Endothelial cell of hepatic sinusoid (primary cell): ENCODE results near the gene HOXD12.

Source experiments
- in situ Hi-C: cut with HindIII; loops from 2 replicates; pipeline ENCODE4 v1.10.0; 2017; ENCODE audit warnings: low sequenced_read_pairs

Gene HOXD12

GRCh38 chr2:176128172-176128981 is 28.8 kb downstream of the HOXD12 start:
- in situ Hi-C loops: no loop called here

DNA sequence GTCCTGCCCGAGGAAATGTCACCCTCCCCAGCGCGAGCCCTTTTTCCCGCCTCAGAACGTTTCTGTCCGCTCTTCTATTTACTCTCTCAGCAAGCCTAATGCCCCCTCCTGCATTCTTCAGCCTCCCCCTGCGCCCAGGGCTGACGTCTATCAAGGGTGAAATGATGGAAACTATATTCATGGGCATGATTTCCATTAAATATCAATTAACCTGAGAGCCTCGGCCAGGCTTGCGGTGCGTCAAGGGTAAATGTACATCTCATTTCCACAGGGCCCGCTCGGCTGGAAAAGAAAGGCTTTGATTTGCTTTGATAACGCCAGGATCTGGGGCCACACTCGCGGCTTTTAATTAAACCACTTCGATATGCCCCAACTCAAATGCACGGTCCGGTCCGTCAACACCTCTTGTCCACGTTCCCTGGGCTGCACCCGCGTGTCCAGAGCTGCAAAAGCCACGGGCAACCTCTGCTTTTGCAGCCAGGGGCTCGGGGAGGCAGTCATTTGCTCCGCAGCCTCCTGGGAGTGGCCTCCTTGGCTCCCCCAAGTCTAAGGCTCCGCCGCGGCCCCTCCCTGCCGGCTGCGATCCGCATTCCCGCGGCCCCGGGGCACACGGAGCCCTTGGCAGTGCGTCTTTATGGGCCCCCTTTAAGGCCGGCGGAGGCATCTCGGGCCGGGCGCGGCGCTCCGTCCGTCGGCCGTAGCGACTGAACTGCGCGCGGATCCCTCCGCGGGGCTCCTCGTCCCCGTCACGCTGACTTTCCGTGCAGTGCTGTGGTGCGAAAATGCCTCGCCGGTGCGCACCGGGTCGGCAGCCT is 29.6 kb downstream of the HOXD12 start, which contains the start of gene HOXD8:
Gene HOXD8 (plus strand): TSS at position 724 of the 815 bp plus-strand sequence. CDS start 662 bp downstream, outside the sequence.
- in situ Hi-C loops: no loop called here

DNA sequence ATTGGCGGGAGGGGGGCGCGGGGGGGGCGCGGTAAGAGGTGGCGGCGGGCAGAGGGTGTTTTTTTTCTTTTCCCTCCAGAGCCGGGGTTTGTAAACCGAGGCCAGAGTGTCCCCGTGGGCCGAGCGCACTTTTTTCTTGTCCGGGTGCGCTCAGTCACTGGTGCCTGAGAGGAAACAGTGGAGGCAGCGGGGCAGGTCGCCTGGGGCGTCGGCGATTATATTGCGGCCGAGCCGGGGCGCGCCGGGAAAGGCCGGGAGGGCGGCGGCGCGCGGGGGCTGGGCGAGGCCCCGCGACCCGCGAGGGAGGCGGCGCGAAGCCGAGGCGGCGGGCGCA is 30.2 kb downstream of the HOXD12 start:
- in situ Hi-C loops: no loop called here

- in situ Hi-C loops: no loop called here
Measured at GRCh38 chr2:176130147-176130956, 30.8 kb downstream of the HOXD12 start.

DNA sequence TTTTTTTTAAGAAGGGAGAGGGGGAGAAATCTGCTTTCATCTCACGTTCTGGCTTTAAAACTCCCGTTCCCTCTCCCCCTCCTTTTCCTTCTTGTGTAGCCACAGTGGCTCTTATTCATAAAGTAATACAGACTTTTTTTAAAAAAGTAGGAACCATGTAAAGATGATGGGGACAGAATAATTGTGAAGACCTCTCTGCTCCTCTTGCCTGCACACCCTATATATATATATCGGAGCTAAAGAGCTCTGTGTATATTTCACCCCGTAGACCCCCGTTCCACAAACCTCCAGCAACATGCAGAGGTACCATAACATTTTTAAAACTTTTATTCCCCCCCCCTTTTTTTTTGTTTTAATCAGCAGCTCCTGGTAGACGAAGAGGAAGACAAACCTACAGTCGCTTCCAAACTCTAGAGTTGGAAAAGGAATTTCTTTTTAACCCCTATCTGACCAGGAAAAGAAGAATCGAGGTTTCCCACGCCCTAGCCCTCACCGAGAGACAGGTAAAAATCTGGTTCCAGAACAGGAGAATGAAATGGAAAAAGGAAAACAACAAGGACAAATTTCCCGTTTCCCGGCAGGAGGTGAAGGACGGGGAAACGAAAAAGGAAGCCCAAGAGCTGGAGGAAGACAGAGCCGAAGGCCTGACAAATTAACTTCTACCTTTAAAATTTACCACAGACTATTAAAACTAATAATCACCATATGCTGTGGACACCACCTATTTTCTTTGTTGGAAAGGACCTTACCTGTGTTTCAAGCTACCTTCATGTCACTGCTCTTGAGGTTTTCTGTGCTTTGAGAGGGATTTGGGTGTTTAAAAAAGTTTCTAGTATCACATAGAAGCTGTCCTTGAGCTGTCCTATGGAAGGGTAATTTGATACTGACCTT is 31.6 kb downstream of the HOXD12 start:
- in situ Hi-C loops: no loop called here

DNA sequence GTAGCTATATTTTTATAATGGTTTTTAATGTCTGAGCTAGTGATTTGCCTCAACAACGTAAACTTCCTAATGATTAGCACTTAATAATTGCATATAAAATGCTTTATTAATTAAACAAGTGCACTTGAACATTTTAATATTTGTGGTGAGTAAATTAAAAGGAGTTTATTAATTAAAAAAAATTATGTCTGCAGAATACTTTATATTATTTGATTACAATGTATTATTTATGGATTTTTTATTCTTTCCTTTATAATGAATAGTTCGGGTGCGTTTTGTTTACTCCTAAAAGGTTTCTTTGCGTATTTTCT is 32.2 kb downstream of the HOXD12 start:
- in situ Hi-C loops: no loop called here

DNA sequence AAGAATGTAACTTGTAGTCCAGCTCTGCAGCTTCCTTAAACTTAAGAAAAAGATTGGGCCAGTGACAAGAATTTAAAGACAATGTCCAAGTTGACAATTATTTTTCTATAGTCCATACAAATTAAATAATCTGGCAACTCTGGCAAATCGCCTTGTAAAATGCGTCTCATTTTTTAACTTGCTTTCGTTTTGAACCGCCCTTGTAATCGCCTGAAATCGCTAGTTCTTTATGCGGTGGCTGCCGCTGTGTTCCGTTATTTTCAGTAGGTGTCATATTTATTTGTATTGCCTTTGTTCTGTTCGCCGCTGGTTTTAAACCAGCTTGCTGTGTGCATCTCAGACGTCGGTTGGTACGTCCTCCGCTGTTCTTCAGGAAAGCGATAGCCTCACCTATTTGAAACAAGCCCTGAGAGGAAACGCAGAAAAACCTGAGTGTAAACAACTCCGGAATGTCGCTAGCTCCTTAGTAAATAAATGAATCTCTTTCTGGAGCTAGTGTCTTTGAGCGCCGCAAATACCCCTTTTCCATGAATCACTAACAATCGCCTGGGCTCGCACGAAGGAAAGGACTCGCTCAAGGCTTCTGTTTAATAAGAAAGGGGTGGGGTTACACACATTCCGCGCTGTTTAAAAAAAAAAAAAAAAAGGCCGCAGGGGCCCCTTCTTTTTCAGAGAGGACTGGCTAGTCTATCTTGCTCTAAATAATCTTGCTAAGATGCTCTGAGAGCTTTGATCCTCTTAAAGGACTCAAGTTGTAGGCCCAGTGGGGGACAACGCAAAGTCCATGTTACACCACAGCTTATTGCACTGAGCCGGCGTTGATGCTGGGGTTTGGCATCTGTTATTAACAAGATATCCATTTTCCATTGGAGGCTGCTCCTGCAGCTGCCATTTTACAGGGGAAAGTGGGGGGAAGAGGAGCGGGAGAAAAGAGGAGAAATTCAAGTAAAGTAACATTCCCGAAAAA is 32.9 kb downstream of the HOXD12 start:
- in situ Hi-C loops: no loop called here

DNA sequence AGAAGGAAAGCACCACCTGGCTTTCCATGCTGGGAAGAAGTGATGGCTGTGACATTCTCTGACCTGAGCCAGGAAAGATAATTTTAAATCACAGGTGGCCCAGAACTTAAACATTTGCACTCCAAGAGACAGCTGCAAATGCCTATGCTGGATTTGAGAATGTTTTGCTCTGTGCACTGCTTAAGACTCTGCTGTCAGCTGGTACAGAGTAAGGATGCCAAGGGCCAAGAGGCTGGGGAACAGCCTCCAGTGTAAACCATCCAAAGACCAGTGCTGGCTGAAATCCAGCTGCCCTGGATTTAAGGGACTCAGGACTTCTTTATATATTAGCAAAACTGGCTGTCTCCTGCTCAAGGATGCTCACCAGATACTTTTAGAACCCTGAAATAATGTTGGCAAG is 33.8 kb downstream of the HOXD12 start:
- in situ Hi-C loops: no loop called here

DNA sequence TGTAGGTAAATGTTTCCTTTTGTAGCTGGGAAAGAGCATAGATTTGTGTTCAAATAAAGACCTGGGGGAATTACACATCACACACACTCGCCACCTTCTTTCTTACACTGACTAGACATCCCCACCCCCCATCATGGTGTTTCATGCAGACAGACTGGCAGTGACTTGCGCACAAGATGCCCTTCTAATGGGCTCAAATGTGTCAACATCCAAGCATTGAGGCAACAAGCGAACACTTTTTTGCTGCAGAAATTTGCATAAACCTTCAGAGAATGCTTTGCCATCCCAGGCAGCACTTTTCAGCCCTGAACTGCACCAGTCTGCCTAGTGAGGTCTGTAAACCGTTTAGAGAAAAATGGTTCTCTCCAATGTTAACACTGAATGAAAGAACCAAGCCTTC is 34.4 kb downstream of the HOXD12 start:
- in situ Hi-C loops: no loop called here

DNA sequence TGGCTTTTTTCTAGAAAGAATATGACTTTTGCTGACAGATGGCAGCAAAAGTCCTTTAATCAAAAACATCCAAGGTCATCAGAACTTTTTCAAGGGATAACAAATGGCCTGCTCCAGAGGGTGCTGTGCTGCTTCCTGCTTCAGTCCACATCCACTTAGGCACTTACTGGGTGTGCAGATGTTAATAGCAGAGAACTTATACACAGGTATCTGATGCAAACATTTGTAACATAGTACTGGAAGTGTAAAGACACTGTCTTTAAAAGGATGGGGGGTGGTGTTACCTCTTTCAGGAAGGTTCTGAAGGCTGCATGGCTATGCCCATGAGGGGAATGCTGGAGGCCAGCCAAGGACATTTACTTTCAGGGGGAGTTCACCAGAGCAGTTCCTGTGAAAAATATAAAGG is 35.4 kb downstream of the HOXD12 start:
- in situ Hi-C loops: loop anchor here (5.0 kb wide), 1 partner anchor 497 kb away; no protein-coding TSS in a partner anchor

DNA sequence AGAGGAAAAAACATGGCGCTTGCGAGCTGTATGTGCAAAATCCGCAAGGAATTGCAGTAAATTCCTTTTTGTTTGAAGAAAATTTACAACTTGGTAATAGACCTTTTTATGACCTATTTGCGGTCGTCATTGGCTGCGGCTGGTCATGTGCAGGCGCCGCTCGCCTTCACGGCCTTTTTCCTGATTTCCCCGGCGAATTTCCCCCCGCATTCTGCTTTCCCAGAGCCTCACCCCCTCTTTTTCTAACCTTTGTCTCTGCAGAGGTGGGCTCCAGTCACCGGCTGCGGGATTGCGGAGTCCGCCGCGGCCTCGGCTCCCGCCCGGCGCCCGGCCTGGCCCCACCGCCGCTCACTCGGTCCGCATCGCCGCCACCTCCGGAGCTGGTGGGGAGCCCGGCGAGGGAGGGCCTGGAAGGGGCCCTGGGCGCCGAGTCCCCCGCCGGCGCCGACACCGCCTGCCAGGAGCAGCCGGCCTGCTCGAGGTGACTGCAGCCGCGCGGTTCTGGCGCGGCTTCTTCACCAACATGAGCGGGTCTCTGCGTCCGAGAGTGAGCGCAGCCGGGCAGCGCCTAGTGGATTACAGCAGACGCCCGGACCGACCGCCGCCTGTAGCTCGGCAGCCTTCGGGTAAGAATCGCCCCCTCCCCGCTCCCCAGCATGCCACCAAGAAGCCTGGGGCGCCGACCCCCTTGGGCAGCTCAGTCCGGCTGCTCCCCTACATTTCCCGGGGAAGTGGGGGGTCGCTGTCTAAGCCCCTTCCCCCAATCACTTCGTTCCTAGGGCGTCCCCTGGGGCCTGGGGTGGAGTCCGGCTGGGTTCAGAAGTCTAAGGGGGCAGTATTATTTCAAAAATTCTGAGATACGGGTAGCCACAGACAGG is 37.0 kb downstream of the HOXD12 start:
- in situ Hi-C loops: loop anchor here (5.0 kb wide), 1 partner anchor 496 kb away; no protein-coding TSS in a partner anchor

DNA sequence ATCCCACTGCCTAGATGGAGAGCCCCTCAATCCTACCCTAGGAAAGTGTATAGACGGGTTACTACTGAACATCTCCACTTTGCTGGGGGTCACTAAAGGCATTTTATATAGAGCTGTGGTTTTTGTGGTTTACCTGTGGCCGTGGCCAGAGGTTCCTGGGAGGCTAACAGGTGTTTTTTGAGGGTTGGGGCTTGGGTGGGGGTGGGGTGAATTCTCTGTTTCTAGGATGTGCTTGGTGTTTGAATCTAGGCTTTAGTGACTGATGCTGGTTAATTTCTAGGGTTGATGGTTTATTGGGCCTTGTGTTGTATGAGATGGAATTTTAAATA is 37.6 kb downstream of the HOXD12 start:
- in situ Hi-C loops: loop anchor here (5.0 kb wide), 1 partner anchor 495 kb away; no protein-coding TSS in a partner anchor

DNA sequence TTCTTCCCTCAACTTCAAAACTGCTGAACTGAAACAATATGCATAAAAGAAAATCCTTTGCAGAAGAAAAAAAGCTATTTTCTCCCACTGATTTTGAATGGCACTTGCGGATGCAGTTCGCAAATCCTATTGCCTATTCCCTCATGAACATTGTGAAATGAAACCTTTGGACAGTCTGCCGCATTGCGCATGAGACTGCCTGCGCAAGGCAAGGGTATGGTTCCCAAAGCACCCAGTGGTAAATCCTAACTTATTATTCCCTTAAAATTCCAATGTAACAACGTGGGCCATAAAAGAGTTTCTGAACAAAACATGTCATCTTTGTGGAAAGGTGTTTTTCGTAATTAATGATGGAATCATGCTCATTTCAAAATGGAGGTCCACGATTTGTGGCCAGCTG is 38.3 kb downstream of the HOXD12 start:
- in situ Hi-C loops: loop anchor here (5.0 kb wide), 1 partner anchor 494 kb away; no protein-coding TSS in a partner anchor

GRCh38 chr2:176138526-176138922 is 38.9 kb downstream of the HOXD12 start:
- in situ Hi-C loops: loop anchor here (5.0 kb wide), 1 partner anchor 494 kb away; no protein-coding TSS in a partner anchor

- in situ Hi-C loops: loop anchor here (5.0 kb wide), 1 partner anchor 493 kb away; no protein-coding TSS in a partner anchor
Measured at GRCh38 chr2:176138923-176139660, 39.5 kb downstream of the HOXD12 start.

DNA sequence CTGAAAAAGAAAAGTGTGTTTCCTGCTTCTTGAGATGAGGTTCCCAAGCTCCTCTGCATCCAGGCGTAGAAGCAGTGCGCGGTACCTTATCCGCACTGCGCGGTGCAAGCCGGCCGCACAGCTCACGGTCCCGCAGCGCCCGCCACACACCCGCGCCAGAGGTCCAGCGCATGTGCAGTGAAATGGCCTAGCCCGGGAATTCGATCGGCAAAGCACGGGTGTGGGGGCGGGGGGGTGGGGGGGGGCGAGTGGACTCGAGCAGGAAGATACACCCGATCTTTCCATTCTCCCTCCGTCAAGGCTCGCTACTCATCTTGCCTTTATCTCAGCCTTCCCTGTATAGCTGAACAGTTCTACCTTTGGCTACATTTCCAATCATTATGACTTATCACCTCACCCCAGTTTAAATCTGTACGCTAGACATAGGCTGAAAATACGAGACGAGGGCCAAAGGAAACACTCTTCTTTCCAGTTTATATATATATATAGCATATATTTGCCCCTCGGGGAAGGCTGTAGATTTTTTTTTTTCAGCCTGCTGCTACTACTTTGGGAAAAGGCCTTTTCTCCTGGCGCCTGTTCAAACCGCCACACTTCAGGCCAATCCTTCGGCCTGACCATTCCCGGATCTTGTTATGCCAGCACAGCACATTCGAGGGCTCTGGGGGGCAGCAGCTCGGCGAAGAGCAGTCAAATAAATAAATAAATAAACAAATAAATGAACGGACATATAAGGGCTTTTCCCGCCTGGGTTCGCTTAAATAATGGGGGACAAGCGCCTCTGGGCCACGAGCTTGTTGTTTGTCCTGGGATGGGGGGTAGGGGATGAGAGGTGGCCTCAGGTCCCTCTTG is 40.3 kb downstream of the HOXD12 start:
- in situ Hi-C loops: loop anchor here (5.0 kb wide), 1 partner anchor 492 kb away; no protein-coding TSS in a partner anchor
